GM13976 (cell line): ENCODE results near the gene SERPINB1.

ENCODE experiments used
- DNase-seq: peaks from one replicate; pipeline ENCODE4 v3.0.0; 2012; ENCODE audit warnings: low spot score
- in situ Hi-C: fragments of 300-500 bp; cut with MboI; formaldehyde crosslinking; loops from one replicate; pipeline ENCODE4 v1.12.0; 2022; ENCODE audit warnings: low sequenced_read_pairs, mixed read lengths, inconsistent platforms; ENCODE audit not compliant: unreplicated experiment
- TF ChIP-seq, protein P1 (sequence below): IDR thresholded peaks from 2 replicates; pipeline ENCODE4 v1.5.1; 2012; ENCODE audit warnings: borderline replicate concordance, mild to moderate bottlenecking; ENCODE audit not compliant: insufficient read depth; ENCODE audit errors: extremely low read depth, missing control alignments, control extremely low read depth

The SERPINB1 gene

GRCh38 chr6:2838251-2838650 is 3.4 kb downstream of the SERPINB1 start:
- DNase-seq = no peak
- in situ Hi-C loops = no loop called here
- TF ChIP-seq, protein P1, sequence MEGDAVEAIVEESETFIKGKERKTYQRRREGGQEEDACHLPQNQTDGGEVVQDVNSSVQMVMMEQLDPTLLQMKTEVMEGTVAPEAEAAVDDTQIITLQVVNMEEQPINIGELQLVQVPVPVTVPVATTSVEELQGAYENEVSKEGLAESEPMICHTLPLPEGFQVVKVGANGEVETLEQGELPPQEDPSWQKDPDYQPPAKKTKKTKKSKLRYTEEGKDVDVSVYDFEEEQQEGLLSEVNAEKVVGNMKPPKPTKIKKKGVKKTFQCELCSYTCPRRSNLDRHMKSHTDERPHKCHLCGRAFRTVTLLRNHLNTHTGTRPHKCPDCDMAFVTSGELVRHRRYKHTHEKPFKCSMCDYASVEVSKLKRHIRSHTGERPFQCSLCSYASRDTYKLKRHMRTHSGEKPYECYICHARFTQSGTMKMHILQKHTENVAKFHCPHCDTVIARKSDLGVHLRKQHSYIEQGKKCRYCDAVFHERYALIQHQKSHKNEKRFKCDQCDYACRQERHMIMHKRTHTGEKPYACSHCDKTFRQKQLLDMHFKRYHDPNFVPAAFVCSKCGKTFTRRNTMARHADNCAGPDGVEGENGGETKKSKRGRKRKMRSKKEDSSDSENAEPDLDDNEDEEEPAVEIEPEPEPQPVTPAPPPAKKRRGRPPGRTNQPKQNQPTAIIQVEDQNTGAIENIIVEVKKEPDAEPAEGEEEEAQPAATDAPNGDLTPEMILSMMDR = no peak

DNA sequence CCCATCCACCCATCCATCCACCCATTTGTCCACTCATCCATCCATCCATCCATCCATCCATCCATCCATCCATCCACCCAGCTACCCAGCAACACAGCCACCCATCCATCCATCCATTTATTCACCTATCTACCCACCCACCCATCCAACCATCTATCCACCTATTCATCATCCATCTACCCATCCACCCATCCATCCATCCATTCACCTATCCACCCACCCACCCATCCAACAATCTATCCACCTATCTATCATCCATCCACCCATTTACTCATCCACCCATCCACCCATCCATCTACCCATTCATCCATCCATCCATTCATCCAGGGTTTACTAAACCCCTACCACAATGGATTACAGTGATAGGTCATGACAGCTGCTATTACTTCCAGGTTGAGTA is 7.4 kb downstream of the SERPINB1 start:
- in situ Hi-C loops = no loop called here
- TF ChIP-seq, protein P1 = no peak
- no peak for DNase-seq

- in situ Hi-C loops = no loop called here
- TF ChIP-seq, protein P1 = no peak
- no peak for DNase-seq
Measured at GRCh38 chr6:2831392-2831791, 10.3 kb downstream of the SERPINB1 start.

- TF ChIP-seq, protein P1 = no peak
- DNase-seq = no peak
- in situ Hi-C loops = no loop called here
Measured at GRCh38 chr6:2830183-2830582, 11.5 kb downstream of the SERPINB1 start.

GRCh38 chr6:2829253-2829652 is 12.4 kb downstream of the SERPINB1 start:
- DNase-seq = no peak
- in situ Hi-C loops = no loop called here
- TF ChIP-seq, protein P1 = no peak

- no peak for DNase-seq
- TF ChIP-seq, protein P1 = no peak
- in situ Hi-C loops = no loop called here
Measured at GRCh38 chr6:2828629-2829028, 13.0 kb downstream of the SERPINB1 start.

DNA sequence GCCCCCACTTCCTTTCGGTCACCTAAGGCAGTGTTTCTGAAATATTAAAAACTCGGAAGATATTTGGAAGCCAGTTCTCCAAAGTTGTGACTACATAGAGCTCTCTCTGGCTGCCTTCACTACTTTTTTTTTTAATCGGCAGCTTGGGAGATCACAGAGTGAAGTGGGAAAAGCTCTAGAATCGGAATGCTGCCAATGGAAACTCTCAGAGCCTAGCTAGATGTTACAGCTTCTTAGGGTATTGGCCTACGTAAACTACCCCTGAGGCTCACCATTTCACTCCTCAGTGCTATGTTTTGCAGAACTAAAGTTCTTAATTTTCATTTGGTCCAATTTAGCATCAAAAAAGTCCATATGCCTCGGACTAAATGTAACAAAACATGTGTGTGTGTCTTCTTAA is 14.5 kb downstream of the SERPINB1 start:
- in situ Hi-C loops = no loop called here
- no peak for DNase-seq
- TF ChIP-seq, protein P1 = no peak
